HG03159 (cell line): Measurements from ENCODE around the gene KRTAP13-3.

ENCODE experiments used
- ATAC-seq: cut with Tn5 transposase; IDR thresholded peaks from one replicate; pipeline ENCODE4 v1.9.1; 2021; ENCODE audit warnings: mild to moderate bottlenecking, moderate library complexity; ENCODE audit not compliant: unreplicated experiment

KRTAP13-3 gene, protein sequence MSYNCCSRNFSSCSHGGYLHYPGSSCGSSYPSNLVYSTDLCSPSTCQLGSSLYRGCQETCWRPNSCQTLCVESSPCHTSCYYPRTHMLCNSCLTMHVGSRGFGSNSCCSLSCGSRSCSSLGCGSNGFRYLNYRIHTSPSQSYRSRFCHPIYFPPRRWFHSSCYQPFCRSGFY

DNA sequence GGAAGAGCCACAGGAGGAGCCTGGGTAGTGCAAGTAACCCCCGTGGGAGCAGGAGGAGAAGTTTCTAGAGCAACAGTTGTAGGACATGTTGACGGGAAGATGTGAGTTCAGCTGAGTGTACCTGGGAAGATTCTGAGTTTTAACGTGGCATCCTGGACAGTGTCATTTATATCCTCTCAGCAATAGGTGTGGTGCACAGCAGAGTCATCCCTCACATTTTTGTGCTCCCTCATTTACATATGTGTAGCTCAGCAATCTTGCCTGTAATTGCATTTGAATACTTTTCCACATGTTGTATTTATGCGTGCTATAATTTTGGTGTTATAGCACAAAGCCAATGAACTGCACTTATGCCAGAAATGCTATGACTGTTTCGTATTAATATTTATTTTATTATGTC is at the start of gene KRTAP13-3:
Gene KRTAP13-3 (minus strand): TSS at position 101 of the 400 bp plus-strand sequence. CDS start 14 bp downstream, at position 87.
- ATAC-seq: no peak

DNA sequence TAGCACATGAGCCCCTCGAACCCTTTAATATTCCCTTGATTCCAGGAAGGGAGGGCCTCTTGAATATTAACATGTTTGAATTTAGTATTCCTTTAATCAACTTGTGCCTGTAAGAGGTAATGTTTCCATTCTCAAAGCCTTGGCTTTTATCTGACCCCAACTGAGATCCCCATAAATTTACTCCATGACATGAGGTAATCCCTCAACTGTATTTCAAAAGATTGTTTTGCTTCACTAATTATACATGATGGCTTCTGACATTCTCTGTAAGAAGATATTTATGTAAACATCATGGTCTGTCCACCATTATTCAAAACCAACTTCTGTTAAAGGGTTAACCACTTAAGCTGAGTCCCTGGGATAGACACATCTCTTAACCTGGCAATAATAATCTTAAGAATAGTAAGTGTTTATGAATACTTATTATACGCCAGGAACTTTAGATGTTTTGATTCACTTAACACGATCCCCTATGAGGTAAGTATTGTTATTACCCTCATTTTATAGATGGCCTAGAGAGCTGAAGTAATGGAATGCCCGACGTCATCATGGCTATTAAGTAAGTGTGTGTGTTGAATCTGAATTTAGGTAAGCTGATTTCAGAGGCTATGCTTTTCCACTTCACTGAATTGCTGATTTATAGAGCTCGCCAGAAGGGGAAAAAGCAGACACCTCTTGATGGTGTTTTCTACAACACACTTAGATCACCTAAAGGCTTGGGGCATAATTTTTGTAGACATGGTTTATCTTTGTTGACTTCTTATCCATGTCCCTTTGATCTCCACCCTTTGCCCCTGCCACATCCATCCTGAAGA is 43.4 kb upstream of the KRTAP13-3 start:
- no peak for ATAC-seq

DNA sequence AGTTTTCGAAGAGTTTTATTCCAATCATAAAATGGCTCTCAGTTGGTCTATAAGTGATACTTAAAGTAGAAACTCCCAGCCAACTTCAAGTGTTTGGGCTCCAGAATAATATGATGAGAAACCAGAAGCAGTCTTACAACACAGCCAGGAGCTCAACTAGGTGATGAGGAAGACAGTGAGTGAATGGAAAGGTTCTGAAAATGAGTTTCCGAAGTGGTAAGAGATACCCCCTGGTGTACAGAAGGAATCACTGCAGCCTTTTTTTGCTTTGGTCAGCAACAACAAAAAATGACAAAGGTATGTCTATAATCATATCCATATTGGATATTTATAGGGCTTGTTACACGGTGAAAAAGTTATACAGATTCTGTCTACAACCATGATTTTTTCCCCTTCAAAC is 38.0 kb upstream of the KRTAP13-3 start:
- ATAC-seq: no peak

DNA sequence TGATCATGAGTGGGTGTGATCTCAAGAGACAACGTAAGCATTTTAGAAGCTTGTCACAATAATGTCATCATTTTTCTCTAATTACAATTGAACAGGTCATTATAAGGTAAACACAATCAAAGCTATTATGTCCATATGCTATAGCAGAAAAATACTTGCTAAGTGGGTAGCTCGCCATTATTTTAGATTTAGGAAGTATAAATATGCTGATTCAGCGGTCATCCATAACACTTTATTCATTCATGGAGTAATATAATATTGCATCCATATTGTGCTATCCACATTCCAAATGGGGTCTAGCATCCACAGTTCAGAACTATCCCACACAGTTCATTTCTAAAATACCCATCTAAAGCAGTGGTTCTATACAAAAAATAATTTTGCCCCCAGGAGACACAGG is 22.8 kb upstream of the KRTAP13-3 start:
- ATAC-seq: no peak

DNA sequence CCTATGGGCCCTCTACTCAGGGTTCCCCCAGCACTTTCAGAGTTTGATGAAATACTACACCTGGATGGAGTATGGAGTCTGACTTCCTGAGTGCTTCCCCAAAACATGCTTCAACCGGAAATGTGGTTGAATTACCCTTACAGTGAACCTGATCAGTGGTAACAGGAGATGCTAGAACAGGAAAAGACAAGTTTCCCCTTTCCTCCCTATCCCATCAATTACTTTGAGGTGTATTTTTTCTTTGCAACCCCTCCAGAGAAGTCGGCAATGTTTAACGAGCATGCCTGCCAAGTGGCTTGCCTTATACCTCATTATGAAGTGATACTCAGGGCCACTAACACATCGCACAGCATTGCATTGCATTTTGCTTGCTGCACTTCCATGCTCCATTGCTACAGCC is 21.3 kb upstream of the KRTAP13-3 start:
- no peak for ATAC-seq

DNA sequence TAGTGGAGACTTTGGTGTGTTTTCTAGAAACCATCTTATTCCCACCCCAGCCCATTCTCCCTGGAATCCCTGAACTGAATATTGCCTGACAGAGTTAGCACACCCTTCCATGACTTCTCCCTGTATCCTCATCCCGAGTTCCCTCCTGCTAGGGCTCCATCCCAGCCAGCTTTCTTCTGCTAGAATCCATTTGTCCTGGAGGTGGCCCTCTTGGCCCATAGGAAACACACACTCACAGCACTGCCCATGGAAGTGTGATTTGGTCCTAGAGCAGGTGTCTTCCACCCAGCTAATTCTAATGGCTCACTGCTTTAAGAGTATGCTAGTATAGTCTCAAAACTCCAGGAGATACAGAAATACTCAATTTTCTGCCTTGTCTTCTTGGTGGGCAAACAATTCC is 18.5 kb upstream of the KRTAP13-3 start:
- no peak for ATAC-seq

DNA sequence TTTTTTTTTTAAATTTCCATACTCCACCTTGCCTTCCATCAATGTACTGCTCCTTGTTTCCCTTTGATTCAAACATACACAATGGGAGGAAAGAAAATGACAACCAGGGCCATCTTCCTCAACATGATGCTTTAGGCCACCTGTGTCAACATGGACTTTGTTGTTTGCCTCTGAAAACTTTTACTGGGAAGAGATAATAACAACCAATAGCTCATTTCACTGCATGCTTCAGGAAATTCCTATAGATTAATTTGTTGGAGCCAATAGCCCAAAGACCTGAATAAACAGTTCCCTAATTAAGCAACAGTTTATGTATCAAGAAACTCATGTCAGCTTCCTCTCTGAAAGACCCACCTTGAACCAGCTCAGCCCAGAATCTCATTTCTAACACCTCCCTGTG is 17.5 kb upstream of the KRTAP13-3 start:
- no peak for ATAC-seq

DNA sequence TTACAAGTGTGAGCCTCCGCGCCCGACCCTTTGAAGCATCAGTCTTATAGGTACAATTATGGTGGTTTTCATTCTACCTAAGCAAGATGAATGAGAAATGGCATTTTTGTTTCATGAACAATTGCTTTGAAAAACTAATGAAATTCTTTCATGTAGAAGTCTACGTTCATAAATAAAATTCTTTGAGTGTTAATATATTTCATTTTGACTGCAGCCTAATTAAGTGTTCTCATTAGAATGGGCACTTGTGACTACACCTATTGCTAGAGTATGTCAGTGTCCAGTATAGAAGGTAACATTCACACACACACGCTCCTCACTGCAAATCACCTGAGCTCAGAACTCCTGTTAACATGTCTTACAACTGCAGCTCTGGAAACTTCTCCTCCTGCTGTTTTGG is 14.2 kb upstream of the KRTAP13-3 start, which contains the start of gene KRTAP15-1:
Gene KRTAP15-1 (plus strand): TSS at position 301 of the 400 bp plus-strand sequence. CDS start 53 bp downstream, at position 354.
- no peak for ATAC-seq

DNA sequence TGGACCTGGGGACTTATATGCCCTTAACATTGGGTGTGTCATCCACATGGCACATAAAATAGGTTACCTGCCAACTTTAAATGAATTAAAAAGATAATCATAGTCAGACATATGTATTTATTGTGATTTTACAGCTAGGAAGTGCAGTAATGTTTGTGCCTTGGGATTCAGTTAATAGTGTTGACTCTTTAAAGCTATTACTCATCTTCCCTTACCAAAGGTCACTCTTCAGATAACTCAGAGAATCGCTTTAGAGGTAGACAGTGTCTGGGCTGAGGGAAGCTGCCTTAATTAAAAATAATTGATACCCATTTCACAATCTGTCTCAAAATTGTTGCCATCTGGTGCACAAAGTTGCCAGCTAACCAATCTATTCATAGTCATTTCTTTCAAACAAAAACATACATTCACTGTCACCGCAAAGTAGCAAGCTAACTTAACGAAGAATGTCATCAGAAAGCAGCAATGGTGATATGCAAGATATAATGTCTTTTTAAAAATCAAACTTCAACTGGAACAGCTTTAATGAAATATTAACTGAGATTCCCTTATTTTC is 11.4 kb upstream of the KRTAP13-3 start:
- ATAC-seq: no peak

DNA sequence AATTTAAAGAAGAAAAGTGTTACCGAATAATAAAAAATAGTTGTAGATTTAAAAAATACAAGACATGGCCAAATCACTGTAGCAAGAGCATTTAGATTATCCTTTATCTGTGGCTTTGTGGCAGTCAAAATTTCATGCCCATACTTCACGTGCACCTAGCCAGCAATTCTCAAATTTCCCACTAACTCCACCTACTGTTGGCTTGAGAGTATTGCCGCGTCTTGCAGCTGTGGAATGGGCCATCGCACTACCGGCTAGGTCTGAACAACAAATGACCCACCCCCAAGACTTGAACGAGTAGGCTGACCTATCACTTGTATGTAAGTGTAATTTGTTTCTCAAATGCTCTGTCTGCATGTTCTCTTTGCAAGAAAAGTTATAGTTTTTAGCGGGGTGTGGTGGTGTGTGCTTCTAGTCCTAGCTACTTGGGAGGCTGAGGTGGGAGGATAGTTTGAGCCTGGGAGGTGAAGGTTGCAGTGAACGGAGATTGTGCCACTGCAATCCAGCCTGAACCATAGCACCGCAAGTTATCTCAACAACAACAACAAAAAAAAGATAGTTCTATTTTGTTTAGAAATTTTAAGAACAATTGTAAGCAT is 8.4 kb upstream of the KRTAP13-3 start:
- ATAC-seq: no peak

DNA sequence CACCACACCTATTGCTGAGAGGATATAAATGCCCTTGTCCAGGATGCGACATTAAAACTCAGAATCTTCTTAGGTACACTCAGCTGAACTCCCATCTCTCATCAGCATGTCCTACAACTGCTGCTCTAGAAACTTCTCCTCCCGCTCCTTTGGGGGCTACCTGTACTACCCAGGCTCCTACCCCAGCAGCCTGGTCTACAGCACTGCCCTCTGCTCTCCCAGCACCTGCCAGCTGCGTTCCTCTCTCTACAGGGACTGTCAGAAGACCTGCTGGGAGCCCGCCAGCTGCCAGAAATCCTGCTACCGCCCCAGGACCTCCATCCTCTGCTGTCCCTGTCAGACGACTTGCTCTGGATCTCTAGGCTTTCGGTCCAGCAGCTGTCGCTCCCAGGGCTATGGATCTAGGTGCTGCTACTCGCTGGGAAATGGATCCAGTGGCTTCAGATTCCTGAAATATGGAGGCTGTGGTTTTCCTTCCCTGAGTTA is 4.5 kb upstream of the KRTAP13-3 start, which contains the start of gene KRTAP13-4:
Gene KRTAP13-4 (plus strand): TSS at position 51 of the 486 bp plus-strand sequence. CDS start 56 bp downstream, at position 107.
- no peak for ATAC-seq

DNA sequence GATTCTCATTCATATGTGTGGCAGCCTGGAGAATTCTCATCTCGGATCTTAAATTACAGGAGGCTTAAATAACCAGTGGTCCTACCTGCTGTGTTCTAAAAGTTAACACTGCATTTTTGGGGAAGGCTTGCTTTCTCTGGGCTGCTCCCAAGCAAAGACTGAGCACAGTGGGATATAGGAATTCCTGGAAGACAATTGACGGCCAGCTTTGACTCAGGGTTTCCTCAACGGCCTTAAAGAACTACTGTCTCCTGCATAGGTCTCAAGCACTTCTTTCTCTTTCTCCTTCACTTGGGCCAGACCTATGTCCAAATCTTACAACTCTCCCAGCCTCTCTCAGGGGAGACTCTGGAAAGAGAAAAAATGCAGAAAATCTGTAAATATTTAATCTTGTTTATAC is 1.0 kb upstream of the KRTAP13-3 start:
- ATAC-seq: no peak

DNA sequence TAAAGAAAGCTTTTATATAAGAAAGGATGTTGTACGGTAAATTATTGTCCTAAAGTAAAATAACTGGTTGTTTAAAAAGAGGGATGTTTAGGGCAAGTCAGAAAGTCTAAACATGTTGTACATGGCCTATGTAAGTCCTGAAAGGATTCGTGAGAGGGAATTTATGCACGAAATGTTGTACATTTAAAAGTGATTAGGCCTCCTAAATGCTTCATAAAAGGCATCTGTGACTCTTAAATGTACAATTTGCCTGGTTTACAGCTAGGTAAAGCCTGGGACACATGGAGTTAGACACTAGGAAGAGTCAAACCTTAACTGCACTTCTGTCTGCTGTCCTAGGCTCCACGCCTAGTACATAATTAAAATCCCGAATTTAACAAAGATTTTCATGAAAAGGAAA is 9.7 kb downstream of the KRTAP13-3 start:
- no peak for ATAC-seq

DNA sequence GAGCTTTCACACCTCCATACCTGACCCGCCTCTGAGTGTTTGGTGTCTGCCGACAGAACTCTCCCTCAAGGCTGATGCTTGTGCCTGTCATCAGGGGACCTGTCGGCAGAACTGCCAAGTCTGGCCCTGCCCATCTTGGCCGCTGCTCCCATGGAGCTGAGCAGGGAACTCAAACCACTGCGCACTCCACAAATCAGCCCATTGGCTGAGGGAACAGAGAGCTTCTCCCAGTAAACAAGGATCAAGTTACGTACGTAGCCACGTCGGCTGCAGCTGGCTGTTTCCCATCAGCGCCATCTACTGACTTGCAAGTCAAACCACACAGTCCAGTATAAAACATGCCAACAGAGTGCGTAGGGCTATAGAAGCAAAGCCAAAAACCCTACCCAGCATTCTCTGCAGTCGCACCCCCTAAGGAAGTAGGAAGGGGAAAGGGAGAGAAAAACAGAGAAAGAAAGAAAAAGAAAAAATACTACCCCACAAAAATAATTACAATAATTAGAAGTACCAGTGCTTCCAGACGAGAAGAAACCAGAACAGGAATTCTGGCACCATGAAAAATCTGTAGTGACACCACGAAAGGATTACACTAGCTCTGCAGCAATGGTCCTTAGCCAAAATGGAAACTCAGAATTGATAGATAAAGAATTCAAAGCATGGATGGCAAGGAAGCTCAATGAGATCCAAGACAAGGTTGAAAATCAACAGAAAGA is 16.8 kb downstream of the KRTAP13-3 start:
- ATAC-seq: no peak

DNA sequence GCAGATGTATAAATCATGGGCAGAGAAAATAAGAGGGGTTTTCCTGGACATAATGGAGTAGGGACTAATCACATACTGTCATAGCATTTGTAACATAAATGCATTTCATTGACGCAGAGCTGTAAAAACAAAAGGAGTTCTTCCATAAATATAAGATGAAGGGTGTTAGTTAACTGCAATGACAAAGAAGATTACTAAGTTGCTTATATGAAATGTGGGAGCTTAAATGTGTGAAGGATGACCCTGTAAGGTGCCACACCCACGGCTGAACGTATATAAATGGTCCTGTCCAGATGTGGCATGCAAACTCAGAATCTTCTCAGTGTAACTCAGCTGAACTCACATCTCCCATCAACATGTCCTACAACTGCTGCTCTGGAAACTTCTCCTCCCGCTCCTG is 30.0 kb downstream of the KRTAP13-3 start, which contains the start of gene KRTAP13-1:
Gene KRTAP13-1 (plus strand): TSS at position 301 of the 400 bp plus-strand sequence. CDS start 56 bp downstream, at position 357.
- no peak for ATAC-seq

DNA sequence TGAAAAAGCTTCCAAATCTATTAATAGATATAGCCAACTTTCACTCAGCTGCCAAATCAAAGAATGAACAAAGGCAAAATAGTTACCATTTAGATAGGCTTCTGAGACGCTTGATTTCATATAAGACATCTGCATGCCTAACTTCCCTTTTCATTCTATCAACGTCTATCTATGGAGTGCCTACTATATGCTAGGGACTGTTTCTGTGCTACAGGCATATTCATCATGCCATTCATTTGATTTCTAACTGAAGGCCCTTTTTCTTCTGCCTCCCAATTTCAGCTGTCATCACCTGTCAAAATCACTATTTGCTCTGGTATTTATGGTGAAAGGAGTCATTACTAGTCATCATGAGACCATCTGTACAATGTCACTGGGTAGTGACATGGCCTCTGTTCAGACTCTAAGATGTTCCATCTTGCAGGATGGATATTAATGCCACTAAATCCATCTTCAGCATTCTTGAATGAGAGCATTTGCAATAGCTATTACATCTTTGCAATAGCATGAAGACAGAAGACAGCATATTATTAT is 34.2 kb downstream of the KRTAP13-3 start:
- no peak for ATAC-seq

DNA sequence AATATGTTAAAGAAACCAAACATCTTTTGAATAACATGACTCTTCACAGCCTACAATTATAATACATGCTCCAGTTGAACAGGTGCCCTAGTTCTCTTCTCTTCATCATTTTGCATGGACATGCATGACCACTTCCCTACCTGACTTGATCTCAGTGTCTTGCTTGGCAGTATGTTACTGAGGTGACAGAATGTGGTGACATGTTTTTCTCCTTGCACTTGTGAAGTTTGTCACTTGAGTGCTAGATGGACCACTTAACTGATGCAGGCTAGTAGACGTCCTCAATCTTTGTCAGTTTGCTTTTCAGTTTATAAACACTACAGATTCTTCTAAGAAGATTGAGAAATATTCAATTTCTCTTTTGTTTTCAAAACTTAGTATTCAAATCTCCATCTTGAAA is 43.5 kb downstream of the KRTAP13-3 start:
- ATAC-seq: no peak
